Measurements from ENCODE around the gene ADAMTS15.

GRCh38 chr11:130403271-130403804 is 45.1 kb upstream of the ADAMTS15 start:
- TF ChIP-seq CTCF (IDR thresholded peaks at IDR 0.05) (no peak), POLR2A (IDR thresholded peaks at IDR 0.05) (no peak)

All from heart left ventricle (tissue), 13 donors.